Type B pancreatic cell (in vitro differentiated cells): ENCODE data around the gene SLC5A7. TPM values are rescaled to one million over a fixed set of nuclear protein-coding genes. Genes with fewer than 3 reads are reported as not detected.

ENCODE experiments used
- DNase-seq: peaks from one replicate; pipeline ENCODE4 v3.0.0; 2021; ENCODE audit warnings: mixed read lengths; ENCODE audit not compliant: unreplicated experiment; ENCODE audit errors: extremely low spot score
- H3K27ac Mint-ChIP-seq: 2 replicates; pipeline ENCODE4 v1.8.0; 2021; ENCODE audit warnings: mild to moderate bottlenecking, mixed read lengths
- H3K27me3 Mint-ChIP-seq: 2 replicates; pipeline ENCODE4 v1.8.0; 2021; ENCODE audit warnings: mixed read lengths
- H3K36me3 Mint-ChIP-seq: 2 replicates; pipeline ENCODE4 v1.8.0; 2021; ENCODE audit warnings: mixed read lengths
- H3K4me1 Mint-ChIP-seq: one replicate; pipeline ENCODE4 v1.8.0; 2021; ENCODE audit warnings: mixed read lengths; ENCODE audit not compliant: unreplicated experiment
- H3K4me3 Mint-ChIP-seq: 2 replicates; pipeline ENCODE4 v1.8.0; 2021; ENCODE audit warnings: mild to moderate bottlenecking, mixed read lengths
- H3K9me3 Mint-ChIP-seq: 2 replicates; pipeline ENCODE4 v1.8.0; 2021; ENCODE audit warnings: mixed read lengths
- CTCF ChIP-seq: fragments of 200-600 bp; sonication (generic); conservative IDR thresholded peaks from 2 replicates; pipeline ENCODE4 v1.5.0; 2021; ENCODE audit warnings: antibody characterized with exemption, mild to moderate bottlenecking
- total RNA-seq: library from RNA; stranded (reverse); gene quantifications from 2 replicates; pipeline ENCODE4 v1.2.1, GENCODE V29; 2021; ENCODE audit warnings: low replicate concordance

The SLC5A7 gene
- total RNA-seq, 1 donor from 2014 or later = 2.2 TPM

GRCh38 chr2:108013305-108013704, 27.0 kb downstream of the SLC5A7 start:
- H3K4me3 Mint-ChIP-seq = no peak overlapping the region
- H3K27ac Mint-ChIP-seq = no peak overlapping the region

GRCh38 chr2:108022628-108023027, 36.3 kb downstream of the SLC5A7 start:
- DNase-seq = no peak
- Mint-ChIP-seq H3K36me3 (no peaks in the 10 kb centered on the region), H3K9me3 (no peaks in the 10 kb centered on the region), H3K27ac (no peak overlapping the region), H3K4me1 (no peaks in the 10 kb centered on the region), H3K27me3 (no peaks in the 10 kb centered on the region), H3K4me3 (no peak overlapping the region)
- no peak for TF ChIP-seq CTCF

More at GRCh38 chr2:108013305-108013704, 27.0 kb downstream of the SLC5A7 start:
- H3K27me3 Mint-ChIP-seq = peaks cover 5% of the 10 kb centered on the region
- no peak for TF ChIP-seq CTCF
- DNase-seq = no peak
- H3K36me3 Mint-ChIP-seq = no peaks in the 10 kb centered on the region
- no peaks in the 10 kb centered on the region for H3K4me1 Mint-ChIP-seq
- H3K9me3 Mint-ChIP-seq = peaks cover 11% of the 10 kb centered on the region

- DNase-seq = no peak
- peaks cover under 1% of the 10 kb centered on the region for H3K4me1 Mint-ChIP-seq
- no peaks in the 10 kb centered on the region for H3K36me3 Mint-ChIP-seq
- H3K27me3 Mint-ChIP-seq = no peaks in the 10 kb centered on the region
- no peak overlapping the region for H3K27ac Mint-ChIP-seq
- no peaks in the 10 kb centered on the region for H3K9me3 Mint-ChIP-seq
- TF ChIP-seq CTCF = no peak
- no peak overlapping the region for H3K4me3 Mint-ChIP-seq
These were observed 37.5 kb downstream of the SLC5A7 start for GRCh38 chr2:108023776-108024175.

- Mint-ChIP-seq H3K9me3 (peaks cover 11% of the 10 kb centered on the region), H3K4me3 (no peak overlapping the region), H3K27me3 (no peaks in the 10 kb centered on the region), H3K36me3 (no peaks in the 10 kb centered on the region), H3K27ac (no peak overlapping the region), H3K4me1 (peaks cover 14% of the 10 kb centered on the region)
- no peak for TF ChIP-seq CTCF
- DNase-seq = no peak
These were observed 39.9 kb downstream of the SLC5A7 start for GRCh38 chr2:108026092-108026794.

- H3K4me3 Mint-ChIP-seq = no peak overlapping the region
- H3K9me3 Mint-ChIP-seq = peaks cover 11% of the 10 kb centered on the region
- no peak overlapping the region for H3K27ac Mint-ChIP-seq
- H3K4me1 Mint-ChIP-seq = peaks cover 14% of the 10 kb centered on the region
- TF ChIP-seq CTCF = no peak
- no peaks in the 10 kb centered on the region for H3K36me3 Mint-ChIP-seq
- no peak for DNase-seq
- no peaks in the 10 kb centered on the region for H3K27me3 Mint-ChIP-seq
These were observed 43.2 kb downstream of the SLC5A7 start for GRCh38 chr2:108029496-108029895.

GRCh38 chr2:108029912-108030311, 43.6 kb downstream of the SLC5A7 start:
- TF ChIP-seq CTCF = no peak
- no peaks in the 10 kb centered on the region for H3K27me3 Mint-ChIP-seq
- H3K4me3 Mint-ChIP-seq = no peak overlapping the region
- H3K36me3 Mint-ChIP-seq = no peaks in the 10 kb centered on the region
- H3K4me1 Mint-ChIP-seq = peaks cover 14% of the 10 kb centered on the region
- H3K27ac Mint-ChIP-seq = no peak overlapping the region
- no peak for DNase-seq
- H3K9me3 Mint-ChIP-seq = peaks cover 11% of the 10 kb centered on the region
